H9 (cell line): Measurements from ENCODE around the gene SLC39A7. TPM values are rescaled to one million over a fixed set of nuclear protein-coding genes. Genes with fewer than 3 reads are reported as not detected.

Experiments used
- DNase-seq: peaks from one replicate; pipeline ENCODE4 v3.0.0-alpha.2; 2017
- H2AFZ ChIP-seq: one replicate; pipeline ENCODE4 v1.6.1; 2013; ENCODE audit warnings: mild to moderate bottlenecking, low read length, control low read depth, moderate library complexity
- H2AK5ac ChIP-seq: 2 replicates; pipeline ENCODE4 v1.6.1; 2013; ENCODE audit warnings: low read length, control low read depth, mixed read lengths; ENCODE audit not compliant: insufficient read length
- H2BK120ac ChIP-seq: one replicate; pipeline ENCODE4 v1.6.1; 2013; ENCODE audit warnings: low read depth, mild to moderate bottlenecking, low read length, control low read depth, inconsistent platforms; ENCODE audit not compliant: poor library complexity, severe bottlenecking
- H2BK12ac ChIP-seq: 2 replicates; pipeline ENCODE4 v1.6.1; 2013; ENCODE audit warnings: low read length, control low read depth, mixed read lengths, low read depth; ENCODE audit not compliant: insufficient read length
- H2BK15ac ChIP-seq: 2 replicates; pipeline ENCODE4 v1.6.1; 2013; ENCODE audit warnings: low read depth, low read length, control low read depth
- H2BK20ac ChIP-seq: one replicate; pipeline ENCODE4 v1.6.1; 2013; ENCODE audit warnings: low read depth, mild to moderate bottlenecking, low read length, control low read depth, inconsistent platforms; ENCODE audit not compliant: poor library complexity, severe bottlenecking
- H2BK5ac ChIP-seq: 2 replicates; pipeline ENCODE4 v1.6.1; 2013; ENCODE audit warnings: low read length, control low read depth, mixed read lengths; ENCODE audit not compliant: insufficient read length
- H3K14ac ChIP-seq: 2 replicates; pipeline ENCODE4 v1.6.1; 2013; ENCODE audit warnings: low read length, control low read depth; ENCODE audit not compliant: insufficient read depth
- H3K18ac ChIP-seq: 2 replicates; pipeline ENCODE4 v1.6.1; 2013; ENCODE audit warnings: low read depth, mild to moderate bottlenecking, mixed read lengths, low read length, control low read depth; ENCODE audit not compliant: insufficient read length
- H3K23ac ChIP-seq: 2 replicates; pipeline ENCODE4 v1.6.1; 2013; ENCODE audit warnings: low read length, control low read depth, mixed read lengths, low read depth; ENCODE audit not compliant: insufficient read length
- H3K23me2 ChIP-seq: 2 replicates; pipeline ENCODE4 v1.6.1; 2013; ENCODE audit warnings: low read depth, mild to moderate bottlenecking, mixed read lengths, low read length, control low read depth; ENCODE audit not compliant: insufficient read length, poor library complexity, severe bottlenecking
- H3K27ac ChIP-seq: 2 replicates; pipeline ENCODE4 v1.5.1; 2013; ENCODE audit warnings: low read length, control low read depth, mixed read lengths, low read depth; ENCODE audit not compliant: insufficient read length
- H3K27me3 ChIP-seq: 2 replicates; pipeline ENCODE4 v1.6.1; 2013; ENCODE audit warnings: low read length, control low read depth, inconsistent platforms; ENCODE audit not compliant: insufficient read depth
- H3K4ac ChIP-seq: 2 replicates; pipeline ENCODE4 v1.6.1; 2013; ENCODE audit warnings: low read depth, mild to moderate bottlenecking, control low read depth, inconsistent platforms, low read length, moderate library complexity
- H3K4me1 ChIP-seq: 2 replicates; pipeline ENCODE4 v1.6.1; 2013; ENCODE audit warnings: low read length, control low read depth, inconsistent platforms; ENCODE audit not compliant: insufficient read depth
- H3K4me2 ChIP-seq: 2 replicates; pipeline ENCODE4 v1.6.1; 2013; ENCODE audit warnings: low read length, control low read depth, mixed read lengths; ENCODE audit not compliant: insufficient read length, insufficient read depth
- H3K56ac ChIP-seq: 2 replicates; pipeline ENCODE4 v1.6.1; 2013; ENCODE audit warnings: low read depth, mild to moderate bottlenecking, mixed read lengths, low read length, control low read depth; ENCODE audit not compliant: insufficient read length
- H3K79me1 ChIP-seq: 2 replicates; pipeline ENCODE4 v1.6.1; 2013; ENCODE audit warnings: low read depth, mild to moderate bottlenecking, moderate library complexity, low read length, control low read depth, inconsistent platforms; ENCODE audit not compliant: insufficient read depth, poor library complexity, severe bottlenecking
- H3K79me2 ChIP-seq: 2 replicates; pipeline ENCODE4 v1.6.1; 2013; ENCODE audit warnings: low read length, control low read depth, inconsistent platforms; ENCODE audit not compliant: insufficient read depth
- H3K9ac ChIP-seq: 2 replicates; pipeline ENCODE4 v1.6.1; 2013; ENCODE audit warnings: low read length, control low read depth, mixed read lengths; ENCODE audit not compliant: insufficient read length; ENCODE audit errors: extremely low read depth
- H3K9me3 ChIP-seq: one replicate; pipeline ENCODE4 v1.6.1; 2013; ENCODE audit warnings: low read depth, low read length, inconsistent platforms; ENCODE audit not compliant: control insufficient read depth
- H3T11ph ChIP-seq: one replicate; pipeline ENCODE4 v1.6.1; 2013; ENCODE audit warnings: mild to moderate bottlenecking, low read length, control low read depth, inconsistent platforms
- H4K20me1 ChIP-seq: one replicate; pipeline ENCODE4 v1.6.1; 2013; ENCODE audit not compliant: control insufficient read depth, insufficient read length, insufficient read depth
- H4K5ac ChIP-seq: 2 replicates; pipeline ENCODE4 v1.6.1; 2013; ENCODE audit warnings: low read depth, mild to moderate bottlenecking, mixed read lengths, low read length, control low read depth; ENCODE audit not compliant: insufficient read length
- H4K8ac ChIP-seq: replicated peaks from 2 replicates; pipeline ENCODE4 v1.6.1; 2013; ENCODE audit warnings: low read length, control low read depth, mixed read lengths, low read depth; ENCODE audit not compliant: insufficient read length
- H4K91ac ChIP-seq: 2 replicates; pipeline ENCODE4 v1.6.1; 2013; ENCODE audit warnings: low read depth, mild to moderate bottlenecking, moderate library complexity, mixed read lengths, low read length, control low read depth; ENCODE audit not compliant: insufficient read length
- H3K27ac Mint-ChIP-seq, 3 experiments: 2 replicates in 2 of 3; 3 replicates in 1 of 3; pipeline ENCODE4 v1.8.0; 2020 to 2021; ENCODE audit warnings: mixed read lengths in 3 of 3, mild to moderate bottlenecking in 1 of 3, moderate library complexity in 1 of 3
- H3K27me3 Mint-ChIP-seq: 2 replicates; pipeline ENCODE4 v1.8.0; 2021; ENCODE audit warnings: low read depth, mild to moderate bottlenecking, moderate library complexity, mixed read lengths
- H3K36me3 Mint-ChIP-seq, 3 experiments: 2 replicates in 2 of 3; 3 replicates in 1 of 3; pipeline ENCODE4 v1.8.0; 2020 to 2021; ENCODE audit warnings: low read depth in 3 of 3, mixed read lengths in 3 of 3; ENCODE audit not compliant: insufficient read depth in 1 of 3
- H3K4me1 Mint-ChIP-seq, 2 experiments: 2 replicates each; pipeline ENCODE4 v1.8.0; 2020; ENCODE audit warnings: mixed read lengths in 2 of 2
- H3K4me3 Mint-ChIP-seq, 2 experiments: 2 replicates in 1 of 2; 3 replicates in 1 of 2; pipeline ENCODE4 v1.8.0; 2020 to 2021; ENCODE audit warnings: mild to moderate bottlenecking in 2 of 2, mixed read lengths in 2 of 2, moderate library complexity in 1 of 2
- H3K9me3 Mint-ChIP-seq, 2 experiments: 2 replicates in 1 of 2; 3 replicates in 1 of 2; pipeline ENCODE4 v1.8.0; 2020; ENCODE audit warnings: mild to moderate bottlenecking in 2 of 2, mixed read lengths in 2 of 2, moderate library complexity in 1 of 2
- WGBS: extraction: QIAGEN DNeasy Blood & Tissue Kit; methylation state at CpG from one replicate; pipeline ENCODE4 v1.1.7; 2013; ENCODE audit warnings: missing lambda C conversion rate, low lambda C conversion rate, mixed read lengths; ENCODE audit not compliant: insufficient read length; ENCODE audit errors: extremely low coverage; 5-methylcytosine and 5-hydroxymethylcytosine counted together
- total RNA-seq: library from RNA; stranded (reverse); gene quantifications from 2 replicates; pipeline ENCODE4 v1.2.1, GENCODE V29; 2021
- TF ChIP-seq, protein P1 (sequence below): fragments of 200-600 bp; sonication (generic); conservative IDR thresholded peaks from 3 replicates; pipeline ENCODE4 v1.8.0; 2021; ENCODE audit warnings: antibody characterized with exemption, mild to moderate bottlenecking

The SLC39A7 gene
- total RNA-seq, 1 experiment from 2014 or later, result 107 TPM

DNA sequence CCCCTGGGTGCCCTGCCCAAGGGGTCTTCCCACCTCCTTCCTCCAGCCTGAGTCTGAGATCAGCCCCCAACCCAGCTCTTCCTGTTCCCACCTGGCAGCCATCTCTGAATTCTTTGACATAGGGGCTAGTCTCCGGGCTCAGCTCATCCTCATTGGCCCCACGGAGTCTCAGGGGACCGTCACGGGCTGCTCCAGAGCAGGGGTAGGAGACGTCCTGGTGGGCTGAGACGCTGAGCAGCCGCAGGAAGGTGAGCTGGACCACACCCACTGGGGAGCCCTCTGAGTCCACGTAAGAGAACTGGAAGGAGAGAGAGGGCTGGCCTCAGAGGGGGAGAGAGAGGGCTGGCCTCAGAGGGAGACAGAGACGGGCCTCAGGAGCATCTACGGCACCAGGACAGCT, 36.5 kb upstream of the SLC39A7 start:
- Histone ChIP-seq H3K79me1 (no peaks in the 10 kb centered on the region), H4K5ac (no peak overlapping the region), H3K4ac (no peak overlapping the region), H3K56ac (no peak overlapping the region), H3K27me3 (peaks cover 2% of the 10 kb centered on the region; the same call in 1 of the 2 replicates), H4K91ac (no peak overlapping the region), H3K14ac (no peak overlapping the region), H2BK15ac (no peak overlapping the region), H4K8ac (no peak overlapping the region), H4K20me1 (peaks cover 3% of the 10 kb centered on the region), H2AFZ (no peak overlapping the region), H3K23me2 (peaks cover 5% of the 10 kb centered on the region), H3K18ac (no peak overlapping the region), H3K4me2 (no peak overlapping the region), H2BK12ac (no peak overlapping the region), H2AK5ac (no peak overlapping the region), H2BK120ac (no peak overlapping the region), H2BK5ac (no peak overlapping the region), H2BK20ac (no peak overlapping the region), H3K79me2 (no peaks in the 10 kb centered on the region), H3K4me1 (no peaks in the 10 kb centered on the region; the same call in 1 of the 2 replicates), H3K9ac (no peak overlapping the region), H3T11ph (no peak overlapping the region), H3K27ac (no peak overlapping the region), H3K23ac (no peak overlapping the region), H3K9me3 (no peaks in the 10 kb centered on the region)
- H3K9me3 Mint-ChIP-seq, result no peaks in the 10 kb centered on the region
- H3K27ac Mint-ChIP-seq, result peak overlapping the region in 1 of 3 experiments; percentile 64; a peak in 1 of 7 replicates
- no CpG with 5 or more reads among the region's 10 CpGs for WGBS
- DNase-seq, result no peak
- peaks cover 37% of the 10 kb centered on the region for H3K27me3 Mint-ChIP-seq
- TF ChIP-seq, protein P1, sequence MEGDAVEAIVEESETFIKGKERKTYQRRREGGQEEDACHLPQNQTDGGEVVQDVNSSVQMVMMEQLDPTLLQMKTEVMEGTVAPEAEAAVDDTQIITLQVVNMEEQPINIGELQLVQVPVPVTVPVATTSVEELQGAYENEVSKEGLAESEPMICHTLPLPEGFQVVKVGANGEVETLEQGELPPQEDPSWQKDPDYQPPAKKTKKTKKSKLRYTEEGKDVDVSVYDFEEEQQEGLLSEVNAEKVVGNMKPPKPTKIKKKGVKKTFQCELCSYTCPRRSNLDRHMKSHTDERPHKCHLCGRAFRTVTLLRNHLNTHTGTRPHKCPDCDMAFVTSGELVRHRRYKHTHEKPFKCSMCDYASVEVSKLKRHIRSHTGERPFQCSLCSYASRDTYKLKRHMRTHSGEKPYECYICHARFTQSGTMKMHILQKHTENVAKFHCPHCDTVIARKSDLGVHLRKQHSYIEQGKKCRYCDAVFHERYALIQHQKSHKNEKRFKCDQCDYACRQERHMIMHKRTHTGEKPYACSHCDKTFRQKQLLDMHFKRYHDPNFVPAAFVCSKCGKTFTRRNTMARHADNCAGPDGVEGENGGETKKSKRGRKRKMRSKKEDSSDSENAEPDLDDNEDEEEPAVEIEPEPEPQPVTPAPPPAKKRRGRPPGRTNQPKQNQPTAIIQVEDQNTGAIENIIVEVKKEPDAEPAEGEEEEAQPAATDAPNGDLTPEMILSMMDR, result no peak
- peaks cover 23 to 30% of the 10 kb centered on the region in 2 experiments for H3K4me1 Mint-ChIP-seq
- no peaks in the 10 kb centered on the region for H3K36me3 Mint-ChIP-seq
- H3K4me3 Mint-ChIP-seq, result peak overlapping the region in 1 of 2 experiments; percentile 33; a peak in 2 of 5 replicates
